Naive B cell (primary cell): Measurements from ENCODE around the gene TUB. TPM values are rescaled to one million over a fixed set of nuclear protein-coding genes. Genes with fewer than 3 reads are reported as not detected.

Experiments used
- ATAC-seq, 2 donors: fragments of 150-1000 bp; cut with Tn5 transposase; 2 replicates each; pipeline ENCODE4 v1.10.0; 2021; ENCODE audit warnings: low read depth in 2 of 2, mild to moderate bottlenecking in 2 of 2, moderate library complexity in 2 of 2
- DNase-seq: peaks from one replicate; pipeline ENCODE4 v3.0.0; 2022
- H3K27ac Mint-ChIP-seq, 6 donors: one replicate each; pipeline ENCODE4 v1.8.0; 2020 to 2022; ENCODE audit warnings: mild to moderate bottlenecking in 6 of 6, mixed read lengths in 6 of 6, moderate library complexity in 5 of 6, inconsistent platforms in 2 of 6
- H3K27me3 Mint-ChIP-seq, 3 donors: one replicate each; pipeline ENCODE4 v1.8.0; 2021 to 2022; ENCODE audit warnings: mixed read lengths in 3 of 3, mild to moderate bottlenecking in 1 of 3
- H3K36me3 Mint-ChIP-seq, 2 donors: one replicate each; pipeline ENCODE4 v1.8.0; 2020 to 2022; ENCODE audit warnings: mixed read lengths in 2 of 2, inconsistent platforms in 1 of 2, mild to moderate bottlenecking in 1 of 2
- H3K4me1 Mint-ChIP-seq, 3 donors: one replicate each; pipeline ENCODE4 v1.8.0; 2020 to 2022; ENCODE audit warnings: mixed read lengths in 3 of 3, inconsistent platforms in 1 of 3, mild to moderate bottlenecking in 1 of 3, moderate library complexity in 1 of 3
- H3K4me3 Mint-ChIP-seq, 8 donors: one replicate each; pipeline ENCODE4 v1.8.0; 2020 to 2022; ENCODE audit warnings: mild to moderate bottlenecking in 8 of 8, mixed read lengths in 8 of 8, moderate library complexity in 8 of 8, inconsistent platforms in 2 of 8
- H3K9me3 Mint-ChIP-seq, 7 donors: one replicate each; pipeline ENCODE4 v1.8.0; 2020 to 2022; ENCODE audit warnings: mixed read lengths in 7 of 7, mild to moderate bottlenecking in 5 of 7, inconsistent platforms in 2 of 7, moderate library complexity in 1 of 7
- polyA plus RNA-seq, 6 donors: library from polyadenylated mRNA; unstranded; fragments of 300-500 nt; fragmentation: Illumina TruSeq; gene quantifications; one replicate each; pipeline ENCODE4 v1.2.3, GENCODE V29; 2021; ENCODE audit warnings: low read depth in 6 of 6

Gene TUB
- polyA plus RNA-seq = under 1 TPM in 3 of 6 donors, not detected in 3; 0.05 to 0.12 (median 0.11) TPM

DNA sequence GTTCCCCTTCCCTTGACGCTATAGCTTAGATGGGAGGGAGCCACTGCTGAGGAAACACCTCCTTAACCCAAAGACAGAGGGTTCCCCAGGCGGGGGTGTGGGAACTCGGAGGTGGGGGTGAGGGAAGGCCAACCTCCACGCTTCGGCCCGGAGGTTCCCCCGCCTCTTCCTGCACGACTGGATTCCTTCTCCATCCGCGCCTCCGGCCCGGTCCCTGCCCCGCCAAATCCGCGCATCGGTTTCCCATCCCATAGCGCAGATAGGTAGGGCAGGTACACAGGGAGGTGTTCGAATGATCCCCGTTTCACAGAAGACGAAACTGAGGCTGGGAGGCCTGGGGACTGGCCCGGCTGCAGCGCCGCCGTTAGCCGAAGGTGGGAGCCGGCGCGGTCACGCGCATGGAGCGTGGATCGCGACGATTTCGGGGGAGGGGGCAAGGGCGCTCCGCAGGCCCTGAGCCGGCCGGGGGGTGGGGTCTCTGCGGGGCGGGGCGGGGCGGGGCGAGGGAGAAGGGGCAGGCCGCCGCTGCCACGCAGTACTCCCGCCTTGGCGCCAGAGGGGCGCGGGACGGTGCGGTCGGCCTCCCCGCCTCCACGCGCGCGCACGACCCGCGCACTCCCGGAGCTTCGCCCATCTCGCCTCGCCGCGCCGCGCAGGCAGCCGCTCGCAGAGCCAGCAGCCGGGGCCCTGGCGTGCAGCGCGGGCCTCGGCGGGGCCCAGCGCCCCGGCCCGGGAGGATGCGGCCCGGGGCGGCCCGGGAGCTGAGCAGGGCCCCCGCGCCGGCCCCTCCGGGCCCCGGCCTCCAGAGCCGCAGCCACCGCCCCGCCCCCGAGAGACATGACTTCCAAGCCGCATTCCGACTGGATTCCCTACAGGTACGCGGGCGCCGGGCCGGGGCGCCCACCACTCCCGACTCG lies at the start of gene TUB:
Gene TUB, plus strand, starts transcription at position 538 of the 917 bp plus-strand sequence. Its CDS starts 300 bp downstream, at position 838.
- H3K27ac Mint-ChIP-seq = peak within 1 kb of the TSS in 2 of 6 donors; percentile 52 to 88
- H3K4me1 Mint-ChIP-seq = peaks cover 0 to 6% (median 0%) of the 10 kb centered on the region in 3 donors
- ATAC-seq (peak; percentile 35 to 37), DNase-seq (no peak)
- H3K36me3 Mint-ChIP-seq = no peaks in the 10 kb centered on the region
- H3K27me3 Mint-ChIP-seq = peaks cover 56 to 80% (median 76%) of the 10 kb centered on the region in 3 donors
- H3K9me3 Mint-ChIP-seq = peaks cover 0 to 4% (median 0%) of the 10 kb centered on the region in 7 donors
- H3K4me3 Mint-ChIP-seq = peak within 1 kb of the TSS; percentile 68 to 83 (median 76)

DNA sequence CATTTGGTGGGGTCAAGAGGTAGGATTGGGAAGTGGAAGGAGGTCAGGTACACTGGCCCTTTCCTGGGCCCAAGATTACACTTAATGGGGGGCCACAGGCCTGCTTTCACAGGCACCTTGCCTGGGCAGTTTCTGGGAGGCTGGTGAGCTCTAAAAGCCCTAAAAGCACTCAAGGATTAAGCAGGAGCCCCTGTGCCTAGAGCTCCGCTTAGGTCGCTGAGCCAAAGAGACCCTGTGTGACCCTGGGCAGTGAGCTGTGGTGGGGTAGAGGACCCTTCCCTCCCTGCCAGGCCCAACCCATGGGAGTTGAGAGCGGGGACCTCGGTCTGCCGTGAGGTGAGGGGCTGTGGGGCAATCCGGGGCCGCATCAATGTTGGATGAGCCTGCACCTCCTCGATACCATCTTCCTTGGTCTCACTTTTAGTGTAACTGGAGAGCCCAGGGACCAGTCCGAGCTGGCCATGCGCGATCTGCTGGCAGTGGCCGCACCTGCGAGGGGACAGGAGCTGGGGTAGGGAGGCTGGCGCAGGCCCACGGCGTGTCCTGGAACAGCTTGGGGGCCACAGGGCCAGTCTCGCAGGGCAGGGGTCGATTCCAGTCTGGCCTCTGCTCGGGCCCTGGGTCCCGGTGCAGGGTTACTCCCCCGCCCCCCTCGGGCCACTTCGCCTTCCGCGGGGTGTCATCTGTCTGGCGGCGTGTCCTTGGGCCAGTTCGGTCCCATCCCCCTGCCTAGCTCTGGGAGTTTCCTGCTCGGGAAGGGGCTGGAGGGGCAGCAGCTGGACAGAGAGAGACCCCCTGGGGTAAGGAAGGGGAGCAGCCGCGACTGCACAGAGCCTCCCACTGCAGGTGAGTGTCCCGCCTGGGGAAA lies 49.5 kb upstream of the TUB start:
- no peaks in the 10 kb centered on the region for H3K9me3 Mint-ChIP-seq
- H3K36me3 Mint-ChIP-seq = no peaks in the 10 kb centered on the region
- peaks cover 6 to 9% (median 9%) of the 10 kb centered on the region in 3 donors for H3K4me1 Mint-ChIP-seq
- peaks cover 22 to 48% (median 46%) of the 10 kb centered on the region in 3 donors for H3K27me3 Mint-ChIP-seq
- H3K27ac Mint-ChIP-seq = no peak overlapping the region
- ATAC-seq (no peak), DNase-seq (no peak)
- no peak overlapping the region for H3K4me3 Mint-ChIP-seq

DNA sequence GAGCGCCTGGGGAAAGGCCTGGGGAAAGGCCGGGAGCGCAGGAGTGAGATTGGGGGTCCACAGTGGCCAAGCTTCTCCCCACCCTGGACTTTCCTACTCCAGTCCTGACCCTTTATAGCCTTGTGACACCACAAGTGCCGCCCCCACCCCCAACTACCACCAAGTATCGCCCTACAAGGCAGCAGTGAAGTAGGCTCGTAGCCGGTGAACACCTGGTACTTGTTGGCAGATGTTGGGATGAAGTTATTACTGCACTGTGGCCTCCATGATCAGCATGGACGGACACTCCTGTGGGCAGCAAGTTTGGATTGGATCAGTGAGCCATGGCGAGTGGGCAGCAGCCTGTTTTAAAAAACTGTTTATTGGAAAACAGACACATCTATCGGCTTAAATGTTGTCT lies 48.9 kb upstream of the TUB start:
- H3K4me1 Mint-ChIP-seq = peaks cover 6 to 9% (median 9%) of the 10 kb centered on the region in 3 donors
- DNase-seq (no peak), ATAC-seq (no peak)
- H3K27ac Mint-ChIP-seq = no peak overlapping the region
- H3K27me3 Mint-ChIP-seq = peaks cover 22 to 54% (median 46%) of the 10 kb centered on the region in 3 donors
- no peaks in the 10 kb centered on the region for H3K9me3 Mint-ChIP-seq
- no peak overlapping the region for H3K4me3 Mint-ChIP-seq
- H3K36me3 Mint-ChIP-seq = no peaks in the 10 kb centered on the region

DNA sequence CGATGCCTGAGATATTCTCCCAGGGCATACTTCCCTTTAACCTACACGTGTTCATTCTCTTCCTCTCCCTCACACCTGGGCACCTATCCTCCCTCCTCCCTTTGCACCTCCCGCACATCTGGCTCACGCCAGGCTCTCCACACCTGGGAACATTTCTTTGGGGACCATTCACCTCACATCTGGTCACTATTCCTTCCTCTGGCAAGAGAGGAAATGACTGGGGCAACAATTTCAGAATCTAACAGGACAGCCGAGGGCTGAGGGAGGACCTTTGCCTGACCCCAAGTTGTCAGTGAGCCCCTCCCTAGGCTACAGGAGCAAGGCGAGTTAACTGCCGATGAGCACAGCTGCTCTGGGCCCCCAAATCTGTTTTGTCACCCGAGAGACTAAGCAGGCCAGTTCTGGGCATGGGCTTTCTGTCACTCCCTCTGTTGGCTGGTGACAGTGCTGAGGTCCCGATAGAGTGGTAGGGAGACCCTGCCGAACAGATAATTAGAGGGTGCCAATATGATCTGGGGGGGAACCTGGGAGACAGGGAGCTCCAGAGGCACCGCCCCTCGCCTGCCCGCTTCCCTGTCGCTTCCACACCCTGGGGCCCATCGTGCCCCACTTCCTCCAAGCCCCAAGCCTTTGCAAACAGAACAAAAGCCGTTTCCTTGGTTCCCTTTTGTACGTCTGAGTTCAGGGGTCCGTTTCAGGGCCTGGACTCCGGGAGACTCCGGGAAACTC lies 48.3 kb upstream of the TUB start:
- H3K4me3 Mint-ChIP-seq = no peak overlapping the region
- H3K4me1 Mint-ChIP-seq = peaks cover 6 to 9% (median 9%) of the 10 kb centered on the region in 3 donors
- H3K27ac Mint-ChIP-seq = peak overlapping the region in 1 of 6 donors; percentile 57
- no peaks in the 10 kb centered on the region for H3K9me3 Mint-ChIP-seq
- DNase-seq = no peak
- peaks cover 24 to 60% (median 49%) of the 10 kb centered on the region in 3 donors for H3K27me3 Mint-ChIP-seq
- peak in 1 of 2 donors; percentile 10 for ATAC-seq
- no peaks in the 10 kb centered on the region for H3K36me3 Mint-ChIP-seq

DNA sequence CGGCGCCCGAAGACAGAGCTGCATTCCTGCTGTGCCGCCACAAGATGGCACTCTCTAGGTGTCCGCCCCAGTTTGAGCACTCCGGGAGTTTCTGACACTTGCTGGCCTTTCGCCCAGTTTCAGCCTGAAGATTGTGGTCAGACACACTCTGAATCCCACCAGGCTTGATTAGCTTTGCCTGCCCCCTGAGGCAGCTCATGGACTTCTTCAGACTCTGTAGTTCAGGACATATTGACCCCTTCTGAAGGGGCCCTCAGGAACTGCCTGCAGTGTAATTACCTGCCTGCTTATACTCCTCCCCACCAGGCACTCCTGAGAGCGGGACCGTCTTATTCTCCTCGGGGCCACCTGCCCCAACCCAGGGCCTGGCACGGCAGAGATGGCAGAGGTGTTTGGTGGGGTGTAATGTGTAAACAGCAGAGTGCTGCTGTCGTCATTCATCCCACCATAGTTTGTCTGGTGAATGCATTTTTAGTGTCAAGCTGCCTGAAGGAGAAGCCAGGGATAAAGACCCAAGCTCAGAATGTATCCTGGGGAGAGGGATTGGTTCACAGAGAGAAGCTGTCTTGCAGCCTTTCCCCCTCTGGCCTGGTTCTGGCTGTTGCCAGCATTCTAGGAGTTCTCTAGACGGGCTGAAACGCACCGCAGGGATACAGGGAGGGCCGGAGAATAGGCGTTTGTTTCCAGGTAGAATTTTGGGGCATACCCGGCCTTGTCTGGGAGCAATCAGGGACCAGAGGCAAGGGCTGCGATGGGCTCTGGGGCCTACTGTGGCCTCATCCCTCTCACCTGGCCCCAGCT lies 47.5 kb upstream of the TUB start:
- DNase-seq (peak; percentile 33), ATAC-seq (peak; percentile 62 to 76)
- H3K9me3 Mint-ChIP-seq = no peaks in the 10 kb centered on the region
- peaks cover 6 to 9% (median 9%) of the 10 kb centered on the region in 3 donors for H3K4me1 Mint-ChIP-seq
- peak overlapping the region in 1 of 6 donors; percentile 57 for H3K27ac Mint-ChIP-seq
- H3K4me3 Mint-ChIP-seq = peak overlapping the region in 1 of 8 donors; percentile 44
- H3K27me3 Mint-ChIP-seq = peaks cover 28 to 67% (median 54%) of the 10 kb centered on the region in 3 donors
- H3K36me3 Mint-ChIP-seq = no peaks in the 10 kb centered on the region

DNA sequence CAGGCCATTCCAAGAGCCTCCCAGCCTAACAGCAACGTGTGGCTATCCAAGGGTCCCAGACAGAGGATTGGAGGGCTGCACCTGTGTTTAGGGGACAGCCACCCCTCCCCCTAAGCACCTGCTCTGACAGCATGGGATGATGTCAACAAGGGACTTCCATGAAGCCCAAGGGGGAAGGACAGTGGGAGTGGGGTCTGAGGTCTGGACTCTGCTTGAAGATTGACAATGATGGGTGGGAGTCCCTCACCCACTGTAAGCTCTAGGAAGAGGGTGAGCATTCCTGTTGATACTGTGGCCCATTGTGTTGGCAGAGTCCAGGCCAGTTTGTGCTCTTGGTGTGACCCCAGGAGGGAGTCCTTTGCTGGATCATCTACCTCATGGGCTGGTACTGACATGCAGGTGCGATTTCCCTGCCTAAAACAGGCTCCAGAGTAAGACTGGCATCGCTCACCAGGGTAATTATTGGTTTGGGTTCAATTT lies 46.9 kb upstream of the TUB start:
- no peaks in the 10 kb centered on the region for H3K9me3 Mint-ChIP-seq
- H3K27ac Mint-ChIP-seq = no peak overlapping the region
- peaks cover 32 to 71% (median 55%) of the 10 kb centered on the region in 3 donors for H3K27me3 Mint-ChIP-seq
- H3K36me3 Mint-ChIP-seq = no peaks in the 10 kb centered on the region
- ATAC-seq (no peak), DNase-seq (no peak)
- peaks cover 6 to 9% (median 9%) of the 10 kb centered on the region in 3 donors for H3K4me1 Mint-ChIP-seq
- H3K4me3 Mint-ChIP-seq = no peak overlapping the region

- Mint-ChIP-seq H3K9me3 (no peaks in the 10 kb centered on the region), H3K4me3 (no peak overlapping the region), H3K36me3 (no peaks in the 10 kb centered on the region), H3K4me1 (peaks cover 6 to 9% (median 9%) of the 10 kb centered on the region in 3 donors), H3K27ac (no peak overlapping the region), H3K27me3 (peaks cover 35 to 71% (median 56%) of the 10 kb centered on the region in 3 donors)
- no peak for DNase-seq
- ATAC-seq = no peak
These were observed 46.3 kb upstream of the TUB start for GRCh38 chr11:8034604-8035190.

- H3K4me1 Mint-ChIP-seq = peaks cover 6 to 9% (median 9%) of the 10 kb centered on the region in 3 donors
- H3K36me3 Mint-ChIP-seq = no peaks in the 10 kb centered on the region
- no peak overlapping the region for H3K4me3 Mint-ChIP-seq
- H3K27me3 Mint-ChIP-seq = peaks cover 35 to 66% (median 51%) of the 10 kb centered on the region in 3 donors
- ATAC-seq (no peak), DNase-seq (no peak)
- H3K27ac Mint-ChIP-seq = no peak overlapping the region
- H3K9me3 Mint-ChIP-seq = no peaks in the 10 kb centered on the region
These were observed 45.7 kb upstream of the TUB start for GRCh38 chr11:8035200-8035855.

DNA sequence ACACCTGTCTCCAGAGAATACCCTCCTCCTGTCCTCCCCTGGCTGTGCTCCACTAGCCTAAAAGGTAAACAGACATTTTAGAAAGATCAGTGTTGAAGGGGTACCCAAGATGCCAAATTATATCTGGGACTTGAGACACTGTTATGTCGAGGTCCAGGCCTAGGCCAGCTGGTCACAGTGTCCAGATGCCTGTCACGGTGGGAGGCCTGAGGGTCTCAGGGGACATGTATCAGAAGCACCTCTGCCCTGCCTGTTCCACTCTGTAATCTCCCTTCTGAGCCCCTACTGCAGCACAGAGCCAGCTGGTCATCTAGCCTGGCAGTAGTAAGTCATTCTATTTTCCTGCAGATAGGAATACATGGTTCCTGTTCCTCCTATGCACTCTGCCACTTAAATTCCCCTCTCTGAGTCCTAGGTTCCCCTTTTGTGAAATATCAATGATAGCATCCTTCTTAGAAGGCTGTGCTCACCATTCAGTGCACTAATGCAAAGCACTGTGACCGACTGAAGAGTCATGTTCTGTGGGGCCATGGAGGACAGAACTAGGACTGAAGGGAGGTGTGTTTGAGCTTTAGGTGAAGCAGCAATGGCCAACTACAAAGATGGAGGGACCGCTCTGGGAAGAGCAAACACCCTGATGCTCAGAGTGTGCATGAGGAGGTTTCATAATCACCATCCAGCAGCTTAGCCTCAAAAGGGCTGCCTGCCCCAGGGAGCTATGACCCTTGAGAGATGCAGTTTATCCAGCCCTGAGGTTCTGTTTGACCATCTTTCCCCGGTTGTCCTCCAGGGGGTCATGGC lies 44.8 kb upstream of the TUB start:
- Mint-ChIP-seq H3K4me3 (no peak overlapping the region), H3K36me3 (no peaks in the 10 kb centered on the region), H3K27me3 (peaks cover 37 to 57% (median 42%) of the 10 kb centered on the region in 3 donors), H3K27ac (no peak overlapping the region), H3K9me3 (no peaks in the 10 kb centered on the region), H3K4me1 (peaks cover 6 to 9% (median 9%) of the 10 kb centered on the region in 3 donors)
- no peak for ATAC-seq
- DNase-seq = no peak

- Mint-ChIP-seq H3K36me3 (no peaks in the 10 kb centered on the region), H3K27ac (no peak overlapping the region), H3K27me3 (peaks cover 44 to 60% (median 48%) of the 10 kb centered on the region in 3 donors), H3K4me1 (peaks cover 6 to 9% (median 9%) of the 10 kb centered on the region in 3 donors), H3K9me3 (no peaks in the 10 kb centered on the region), H3K4me3 (no peak overlapping the region)
- no peak for ATAC-seq
- no peak for DNase-seq
These were observed 44.0 kb upstream of the TUB start for GRCh38 chr11:8036986-8037385.

DNA sequence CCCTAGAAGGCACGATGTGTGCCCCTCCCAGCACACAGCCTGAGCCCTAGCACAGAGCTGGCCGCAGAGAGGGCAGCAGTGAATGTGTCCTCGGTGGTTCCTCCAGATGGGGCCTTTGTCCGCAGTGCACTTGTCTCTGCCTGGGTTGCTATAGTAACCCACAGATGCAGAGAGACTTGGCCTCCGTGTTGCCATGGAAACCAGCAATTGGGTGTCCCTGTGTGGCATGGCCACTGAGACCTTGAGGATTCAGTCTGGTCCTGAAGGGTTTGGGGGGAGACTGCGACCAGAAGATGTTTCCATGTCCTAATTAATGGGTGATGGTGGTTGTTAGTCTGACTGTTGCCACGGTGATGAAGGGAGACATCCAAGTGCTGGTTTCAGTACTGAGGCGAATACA lies 42.6 kb upstream of the TUB start:
- no peak for ATAC-seq
- no peak overlapping the region for H3K27ac Mint-ChIP-seq

More for the DNA sequence above, 42.6 kb upstream of the TUB start:
- Mint-ChIP-seq H3K9me3 (no peaks in the 10 kb centered on the region), H3K4me3 (no peak overlapping the region), H3K27me3 (peaks cover 34 to 51% (median 36%) of the 10 kb centered on the region in 3 donors), H3K36me3 (no peaks in the 10 kb centered on the region), H3K4me1 (peaks cover 2 to 4% (median 3%) of the 10 kb centered on the region in 3 donors)
- DNase-seq = no peak
